Activated CD4-positive, alpha-beta T cell treated with anti-CD3 and anti-CD28 coated beads, Interleukin-2, Interleukin-4, amounts not matched to agents 100 ng/mL and 50 ng/mL, durations not matched to agents 16 hours and 8 hours (primary cell): ENCODE results near the gene DPM2.

Experiments
- DNase-seq: peaks from one replicate; pipeline ENCODE4 v3.0.0-alpha.2; 2020; ENCODE audit warnings: low spot score

The DPM2 gene

DNA sequence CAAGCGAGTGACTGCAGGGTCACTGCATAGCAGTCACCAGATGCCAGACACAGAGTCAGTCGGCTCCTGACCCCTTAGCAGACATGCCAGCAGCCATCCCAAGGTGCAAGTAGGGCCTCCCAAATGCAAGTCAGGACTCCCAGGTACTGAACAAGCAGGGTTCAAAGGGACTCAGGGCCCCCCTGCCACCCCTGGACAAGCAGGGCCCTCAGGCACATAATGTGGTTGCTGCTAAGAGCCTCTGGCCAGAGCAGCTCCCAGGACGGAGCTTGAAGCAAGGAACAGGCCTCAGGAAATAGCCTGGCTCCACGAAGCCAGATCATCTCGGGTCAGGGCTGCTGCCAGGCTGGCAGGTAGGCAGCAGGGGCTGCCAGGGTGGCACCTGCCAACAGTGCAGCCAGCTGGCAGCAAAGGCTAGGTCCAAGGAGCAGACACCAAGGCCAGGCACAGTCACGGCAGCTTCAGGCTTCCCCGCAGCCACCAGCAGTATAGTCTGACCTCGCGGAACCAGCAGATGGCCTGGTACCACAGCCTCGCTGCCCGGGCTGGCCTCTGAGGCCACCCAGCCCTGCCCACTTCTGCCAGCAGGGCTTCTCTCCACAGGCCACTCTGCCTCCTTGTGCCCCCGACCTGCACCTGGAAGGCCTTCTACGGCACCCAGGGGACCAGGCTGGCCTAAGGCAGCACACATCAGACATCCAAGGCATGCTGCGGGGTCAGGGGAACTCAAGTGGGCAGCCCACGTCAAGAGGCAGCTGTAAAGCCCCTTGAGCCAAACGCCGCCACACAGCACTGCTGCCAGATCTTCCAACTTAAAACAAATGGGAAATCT is 35.7 kb upstream of the DPM2 start:
- DNase-seq = no peak

DNA sequence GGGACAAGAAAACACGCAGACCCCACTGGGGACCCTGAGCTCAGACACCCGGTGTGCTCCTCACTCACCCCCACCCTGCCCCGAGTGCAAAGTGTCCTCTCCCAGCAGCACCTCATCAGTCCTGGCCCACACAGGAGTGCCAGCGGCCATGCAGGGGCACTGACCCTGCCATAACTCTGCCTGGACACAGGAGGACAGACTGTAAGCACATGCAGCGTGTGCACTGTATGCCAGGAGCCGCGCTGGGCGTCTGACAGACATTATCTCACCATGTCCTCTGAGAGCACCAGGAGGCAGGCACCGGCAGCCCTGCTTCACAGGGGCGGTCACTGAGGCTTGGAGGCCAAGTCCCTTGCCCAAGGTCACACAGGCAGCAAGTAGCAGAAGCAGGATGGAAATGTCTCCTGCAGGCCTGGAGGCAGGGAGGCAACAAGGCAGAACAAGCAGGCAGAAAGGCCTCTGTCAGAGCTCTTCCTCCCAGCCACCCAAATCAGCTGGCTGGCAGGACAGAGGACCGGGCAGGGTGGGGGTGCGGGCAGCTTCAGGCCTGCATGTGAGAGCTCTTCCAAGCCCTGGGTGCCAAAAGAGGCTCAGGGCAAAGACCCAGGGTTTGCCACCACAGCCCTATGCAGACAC is 34.7 kb upstream of the DPM2 start:
- DNase-seq = no peak

DNA sequence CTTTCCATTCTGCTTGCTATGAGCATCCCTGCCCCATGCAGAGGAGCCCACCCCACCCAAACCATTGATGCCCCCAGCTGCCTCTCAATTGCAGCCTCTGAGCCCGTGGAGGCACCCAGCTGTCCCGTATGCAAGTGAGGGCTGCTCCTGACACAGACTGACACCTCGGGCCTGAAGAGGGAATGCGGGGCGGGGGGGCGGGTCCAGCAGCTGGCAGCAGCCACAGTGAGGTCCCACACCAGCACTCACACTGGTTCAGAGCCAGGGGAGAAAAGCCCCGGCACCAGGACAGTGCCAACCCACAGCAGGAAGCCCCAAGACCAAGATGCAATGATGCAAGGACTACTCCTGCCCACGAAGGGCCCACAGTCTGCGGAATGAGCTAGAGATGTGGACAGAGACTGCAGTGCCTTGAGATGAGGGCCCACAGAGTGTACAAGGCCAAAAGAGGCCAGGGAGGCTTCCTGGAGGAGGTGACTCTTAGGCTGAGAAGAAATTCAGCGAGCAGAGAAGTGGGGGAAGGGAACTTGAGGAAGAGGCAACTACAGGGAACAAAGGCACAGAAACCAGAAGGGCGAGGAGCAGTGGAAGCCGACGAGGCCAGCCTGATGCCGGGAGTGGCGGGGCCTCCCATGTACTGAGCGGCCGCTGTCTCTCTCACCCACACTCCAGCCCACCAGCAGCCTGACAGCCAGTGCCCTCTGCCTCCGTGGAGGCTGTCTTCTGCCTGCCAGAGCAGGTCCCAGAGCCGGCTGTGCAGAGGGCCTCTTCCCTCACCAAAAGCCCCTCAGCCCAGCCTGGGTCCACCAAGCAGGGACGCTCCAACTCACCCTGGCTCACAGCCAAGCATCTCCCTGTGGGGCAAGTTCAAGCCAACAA is 33.9 kb upstream of the DPM2 start:
- no peak for DNase-seq

DNA sequence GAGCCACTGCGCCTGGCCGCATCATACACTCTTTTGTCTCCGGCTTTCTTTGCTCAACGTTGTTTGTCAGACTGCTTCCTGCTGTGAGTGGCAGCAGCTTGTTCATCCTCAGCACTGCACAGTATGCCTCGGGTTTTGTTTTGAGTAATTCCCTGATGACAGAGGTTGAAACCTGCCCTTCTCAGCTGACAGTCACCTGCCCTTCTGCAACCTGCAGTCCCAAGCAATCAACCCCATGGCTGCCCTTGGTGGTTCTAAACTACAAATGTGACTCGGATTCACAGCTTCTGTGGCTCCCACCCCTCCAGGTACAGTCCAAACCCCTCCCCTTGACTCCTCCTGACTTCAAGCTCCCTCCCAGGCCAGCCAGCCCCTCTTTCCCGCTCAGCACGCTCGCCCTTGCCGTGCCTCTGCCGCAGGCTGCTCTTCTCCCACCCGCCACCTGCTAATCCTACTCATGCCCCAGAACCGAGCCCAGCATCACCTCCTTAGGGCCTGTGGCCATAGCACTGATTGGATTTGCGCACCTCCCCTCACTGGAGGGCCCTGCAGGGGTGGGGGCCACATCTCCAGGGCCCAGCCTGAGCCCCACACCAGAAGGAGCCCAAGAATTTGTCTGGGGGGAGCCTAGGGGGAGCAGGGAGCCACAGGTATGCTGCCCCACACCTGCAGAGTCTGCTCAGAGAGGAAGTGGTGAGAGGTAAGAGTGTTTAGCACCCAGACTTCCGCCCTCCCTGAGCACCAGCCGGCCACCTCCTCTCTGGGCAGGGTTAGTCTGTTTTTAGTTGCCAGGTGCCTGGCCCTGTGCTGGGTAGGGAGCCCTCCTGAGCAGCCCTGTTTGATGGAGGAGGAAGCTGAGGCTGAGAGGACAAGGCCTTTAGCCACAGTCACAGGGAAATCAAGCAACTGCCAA is 33.0 kb upstream of the DPM2 start:
- DNase-seq = peak; percentile 96

DNA sequence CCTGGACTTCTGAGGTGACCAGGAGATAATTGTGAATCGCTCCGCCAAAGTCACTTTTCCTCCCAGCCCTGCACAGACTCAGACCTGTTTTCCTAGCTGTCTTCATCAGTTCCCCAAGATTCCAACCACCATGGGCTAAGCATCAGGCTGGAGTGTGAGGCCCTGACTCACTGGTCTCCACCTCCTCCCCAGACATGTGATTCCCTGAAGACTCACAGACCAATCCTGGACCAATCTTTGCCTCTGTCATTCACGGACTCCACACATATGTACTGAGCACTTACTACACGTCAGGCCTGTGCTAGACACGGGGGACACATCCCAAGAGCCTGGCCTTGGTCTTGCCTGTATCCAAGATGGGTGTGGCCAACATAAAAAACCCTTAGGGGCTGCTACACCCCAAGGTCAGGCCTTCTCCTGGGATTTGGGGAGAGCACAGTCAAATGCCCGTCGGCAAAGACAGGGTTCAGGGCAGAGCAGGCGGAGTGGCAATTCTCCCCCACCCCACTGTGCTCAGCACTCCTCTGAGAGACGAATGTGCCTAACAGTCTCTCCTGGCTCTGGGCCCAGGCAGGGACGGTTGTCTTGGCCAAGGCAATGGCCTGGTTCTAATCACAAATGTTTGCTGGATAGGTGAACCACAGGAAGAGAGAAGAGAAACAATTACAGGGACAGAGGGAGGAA is 31.2 kb upstream of the DPM2 start:
- no peak for DNase-seq

DNA sequence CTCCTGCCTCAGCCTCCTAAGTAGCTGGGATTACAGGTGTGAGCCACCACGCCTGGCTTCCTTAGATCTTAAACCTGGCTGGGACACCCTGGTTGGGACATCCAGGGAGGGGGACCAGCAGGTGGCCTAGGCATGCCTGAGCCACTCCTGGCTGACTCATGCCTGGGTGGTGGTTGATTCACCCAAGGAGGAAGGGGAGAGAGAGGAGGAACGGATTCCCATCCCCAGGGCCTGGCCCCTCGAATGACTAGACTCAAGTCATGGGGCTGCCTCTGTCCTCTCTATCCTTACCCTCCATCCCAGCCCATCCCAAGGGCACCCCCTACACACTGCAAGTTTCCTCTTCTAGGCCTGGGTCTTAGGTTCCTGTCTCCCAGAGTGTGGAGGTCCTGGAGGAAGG is 30.4 kb upstream of the DPM2 start:
- DNase-seq = no peak

DNA sequence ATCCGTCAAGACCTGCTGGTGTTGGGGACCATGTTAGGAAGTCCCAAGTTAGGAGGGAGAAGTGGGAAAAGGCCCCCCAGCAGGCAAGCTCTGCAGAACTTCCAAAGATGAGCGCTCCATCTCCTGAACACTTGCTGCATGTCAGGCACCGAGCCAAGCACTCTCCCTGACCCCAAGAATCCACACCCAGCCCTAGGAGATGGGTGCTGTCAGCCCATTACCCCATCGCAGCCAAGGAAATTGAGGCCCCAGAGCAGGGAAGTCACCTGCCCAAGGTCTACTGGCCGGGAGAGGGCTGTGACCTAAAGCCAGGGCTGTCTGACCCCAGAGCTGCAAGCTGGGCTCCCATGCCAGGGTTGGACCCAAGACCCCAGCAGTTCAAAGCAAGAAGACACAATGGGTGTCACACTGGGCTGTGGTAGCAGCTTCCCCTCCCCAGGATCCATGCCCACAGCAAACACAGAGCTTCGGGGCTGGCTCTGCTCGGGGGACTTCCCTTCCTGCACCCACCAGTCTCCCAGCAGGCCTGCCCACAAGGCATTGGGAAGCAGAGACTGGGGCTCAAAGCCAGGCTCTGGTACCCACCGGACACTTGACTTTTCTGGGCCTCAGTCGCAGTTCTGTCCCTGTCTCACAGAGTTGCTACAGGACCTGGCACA is 29.6 kb upstream of the DPM2 start:
- DNase-seq = no peak

DNA sequence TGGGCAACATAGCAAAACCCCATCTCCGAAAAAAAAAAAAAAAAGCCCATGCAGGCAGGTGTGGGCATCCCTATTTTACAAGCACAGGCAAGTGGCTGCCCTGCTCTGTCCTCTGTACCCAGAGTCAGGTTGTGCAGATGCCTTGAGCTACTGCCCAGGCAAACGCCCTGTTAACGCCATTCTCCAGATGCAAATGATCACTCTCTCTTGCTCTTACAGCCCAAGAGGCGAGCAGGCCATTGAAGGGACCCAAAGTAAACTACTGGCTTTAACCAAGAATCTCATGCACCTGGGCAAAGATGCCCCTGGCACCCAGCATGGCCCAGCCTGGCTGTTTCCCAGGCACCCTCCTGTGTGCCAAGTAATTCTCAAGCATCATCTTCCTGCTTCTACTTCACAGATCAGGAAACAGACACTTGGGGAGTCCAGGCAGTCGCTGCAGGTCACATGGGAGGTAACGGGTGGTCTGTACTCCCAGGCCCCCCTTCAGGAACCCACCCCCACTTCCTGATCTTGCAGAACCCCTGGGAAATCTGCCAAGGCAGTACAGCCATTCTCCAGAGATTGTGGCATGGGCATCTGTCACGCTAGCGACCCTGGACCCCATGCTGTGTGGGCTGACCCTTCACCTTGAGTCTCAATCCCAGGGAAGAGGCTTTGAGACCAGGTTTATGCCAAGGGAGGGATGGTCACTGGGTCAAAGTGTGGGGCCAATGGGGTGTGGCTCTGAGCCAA is 28.9 kb upstream of the DPM2 start:
- DNase-seq = no peak

DNA sequence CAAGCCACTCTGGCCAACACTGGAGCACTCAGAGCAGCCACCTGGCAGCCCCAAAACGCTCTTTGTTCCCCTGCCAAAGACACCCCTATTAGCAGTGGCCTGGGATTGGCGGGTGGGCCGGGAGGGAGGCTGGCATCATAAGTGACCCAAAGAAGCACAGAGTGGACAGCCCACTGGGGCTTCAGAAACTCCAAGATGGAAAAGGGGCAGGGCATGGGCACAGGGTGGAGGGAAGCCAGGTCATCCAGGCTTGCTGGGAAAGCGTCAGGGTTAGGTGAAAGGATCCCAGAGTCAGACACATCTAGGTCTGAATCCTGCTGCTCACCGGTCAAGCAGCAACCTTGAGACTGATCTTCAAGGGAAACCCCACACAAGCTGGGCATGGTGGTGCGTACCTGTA is 28.3 kb upstream of the DPM2 start:
- no peak for DNase-seq

DNA sequence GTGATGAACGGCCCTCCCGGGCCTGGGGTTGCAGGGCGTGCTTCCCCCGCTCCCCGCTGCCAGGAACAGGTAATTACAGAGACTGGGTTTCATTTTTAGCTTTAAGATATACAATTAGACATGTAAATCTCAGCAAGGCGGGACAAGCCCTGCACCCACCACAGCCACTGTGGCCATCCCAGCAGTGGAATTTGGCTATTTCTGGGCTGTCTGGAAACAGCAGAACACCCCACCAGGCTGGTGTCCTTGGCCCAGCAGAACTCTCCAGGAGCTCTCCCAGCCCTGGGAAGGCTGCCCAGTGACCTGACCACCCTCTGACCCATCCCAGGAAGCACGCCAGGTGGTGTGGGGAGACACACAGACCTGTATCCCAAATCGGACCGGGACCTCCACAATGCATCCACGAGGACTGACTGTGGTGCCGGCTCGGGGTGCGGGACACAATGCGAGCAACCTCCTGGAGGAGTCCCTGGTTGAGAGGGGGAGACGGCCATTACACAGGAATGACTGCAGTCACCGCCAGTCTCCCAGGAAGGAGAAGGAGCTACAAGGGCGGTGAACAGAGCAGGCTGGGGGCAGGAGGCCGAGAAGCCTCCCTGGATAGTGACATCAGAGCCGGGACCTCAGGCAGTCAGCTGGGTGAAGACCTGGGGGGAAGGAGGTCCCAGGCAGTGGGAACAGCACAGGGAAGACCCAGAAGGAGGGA is 25.9 kb upstream of the DPM2 start:
- DNase-seq = no peak

DNA sequence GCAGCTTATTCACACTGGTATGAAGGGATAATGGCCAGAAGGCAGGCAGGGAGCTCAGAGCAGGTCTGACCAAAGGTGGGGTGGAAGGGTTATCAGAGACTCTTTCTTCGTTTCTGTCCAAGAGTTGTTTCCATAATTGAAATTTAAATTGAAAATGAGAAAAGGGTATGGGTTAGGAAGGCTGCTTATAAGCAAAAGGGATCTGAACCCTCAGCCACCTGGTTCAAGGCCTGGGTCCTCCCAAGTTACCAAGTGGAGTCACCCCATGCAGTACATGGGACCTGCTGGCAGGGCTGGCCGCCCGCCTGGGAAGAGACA is 25.3 kb upstream of the DPM2 start:
- no peak for DNase-seq

DNA sequence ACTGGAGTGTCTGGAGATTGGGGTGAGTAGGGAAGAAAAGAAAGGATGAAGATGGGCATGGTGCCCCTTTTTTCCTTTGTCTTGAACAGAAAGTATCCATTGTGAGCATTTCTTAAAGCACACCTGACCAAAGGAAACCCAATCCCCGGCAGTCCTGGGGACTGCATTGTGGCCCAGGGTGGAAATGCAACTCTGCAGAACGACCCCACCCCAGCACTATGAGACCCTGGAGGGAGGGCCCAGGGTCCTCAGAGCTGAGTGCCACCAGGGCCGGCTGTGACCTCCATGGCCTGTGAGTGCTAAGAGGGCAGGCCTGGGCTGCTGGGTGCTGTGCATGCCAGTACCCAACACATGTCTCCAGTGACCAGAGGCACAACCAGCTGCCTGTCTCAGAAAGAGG is 24.6 kb upstream of the DPM2 start:
- no peak for DNase-seq

DNA sequence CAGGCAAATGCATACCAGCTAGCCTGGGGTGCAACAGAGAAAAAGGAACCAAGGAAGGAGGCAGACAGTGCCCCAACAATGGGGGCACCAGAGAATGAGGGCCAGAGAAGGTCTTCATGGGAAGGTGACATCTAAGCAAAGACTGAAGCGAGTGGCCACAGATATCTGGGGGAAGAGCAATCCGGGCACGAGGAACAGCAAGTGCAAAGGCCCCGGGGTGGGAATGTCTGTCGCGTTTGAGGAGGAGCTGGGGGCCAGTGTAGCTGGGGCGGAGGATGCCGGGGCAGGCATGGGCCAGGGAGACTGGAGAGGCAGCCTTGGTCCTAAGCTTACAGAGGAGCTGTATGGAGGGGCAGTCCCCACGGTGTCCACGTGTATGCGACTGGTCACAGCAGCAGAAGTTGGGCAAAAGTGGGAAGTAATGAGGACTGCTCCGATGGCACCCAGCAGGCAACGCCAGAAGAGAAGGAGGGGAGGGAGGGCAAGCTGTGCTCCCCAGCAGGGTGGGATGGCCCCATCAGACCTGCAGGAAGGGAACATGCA is 24.0 kb upstream of the DPM2 start:
- no peak for DNase-seq

DNA sequence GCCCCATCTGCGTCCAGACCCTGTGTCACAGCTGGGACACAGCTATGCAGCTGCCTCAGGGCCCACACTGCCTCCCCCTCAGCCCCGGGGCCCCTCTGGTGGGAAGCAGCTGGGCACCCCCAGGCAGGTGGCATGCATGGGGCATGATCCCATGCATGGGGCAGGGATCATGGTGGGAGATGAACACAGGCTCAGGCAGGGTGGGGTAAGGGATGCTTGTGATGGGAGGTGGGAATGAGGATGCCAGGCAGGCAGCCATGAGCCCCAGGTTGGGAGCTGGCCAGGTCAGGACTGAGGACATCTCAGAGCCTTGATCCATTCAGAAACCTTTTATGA is 23.5 kb upstream of the DPM2 start:
- no peak for DNase-seq

DNA sequence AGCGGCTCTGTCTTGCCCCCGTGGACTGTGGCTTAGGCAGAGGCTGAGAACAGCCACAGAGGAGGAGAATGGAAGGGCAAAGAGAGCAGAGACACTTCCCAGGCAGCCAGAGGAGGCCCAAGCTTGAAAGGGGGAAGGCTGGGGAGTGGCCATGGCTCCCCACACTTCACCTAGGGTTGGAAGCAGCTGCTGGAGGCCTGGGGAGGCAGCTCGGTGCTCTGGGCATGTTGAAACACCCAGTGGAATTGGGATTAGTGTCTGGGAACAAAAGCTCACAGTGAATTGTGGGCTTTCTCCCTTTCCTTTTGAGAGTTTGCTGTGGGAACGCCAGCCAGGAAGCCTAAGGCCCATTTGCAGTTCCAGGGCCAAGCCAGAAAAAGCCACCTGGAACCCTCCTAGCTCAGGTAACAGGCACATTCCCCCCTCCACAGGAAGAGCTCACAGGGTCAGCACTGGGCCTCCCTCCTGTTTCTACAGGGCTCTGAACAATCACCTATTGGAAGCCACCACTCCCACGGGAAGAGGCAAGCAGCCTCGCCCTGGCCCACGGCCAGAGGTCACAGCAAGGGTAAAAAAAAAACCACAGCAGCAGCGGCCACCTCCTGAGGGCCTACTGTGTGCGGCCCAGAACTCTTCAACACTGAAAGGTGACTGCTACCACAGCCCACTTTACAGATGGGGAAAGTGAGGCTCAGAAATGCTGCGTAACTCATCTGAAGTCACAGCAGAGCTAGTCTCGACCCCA is 22.9 kb upstream of the DPM2 start:
- DNase-seq = no peak

DNA sequence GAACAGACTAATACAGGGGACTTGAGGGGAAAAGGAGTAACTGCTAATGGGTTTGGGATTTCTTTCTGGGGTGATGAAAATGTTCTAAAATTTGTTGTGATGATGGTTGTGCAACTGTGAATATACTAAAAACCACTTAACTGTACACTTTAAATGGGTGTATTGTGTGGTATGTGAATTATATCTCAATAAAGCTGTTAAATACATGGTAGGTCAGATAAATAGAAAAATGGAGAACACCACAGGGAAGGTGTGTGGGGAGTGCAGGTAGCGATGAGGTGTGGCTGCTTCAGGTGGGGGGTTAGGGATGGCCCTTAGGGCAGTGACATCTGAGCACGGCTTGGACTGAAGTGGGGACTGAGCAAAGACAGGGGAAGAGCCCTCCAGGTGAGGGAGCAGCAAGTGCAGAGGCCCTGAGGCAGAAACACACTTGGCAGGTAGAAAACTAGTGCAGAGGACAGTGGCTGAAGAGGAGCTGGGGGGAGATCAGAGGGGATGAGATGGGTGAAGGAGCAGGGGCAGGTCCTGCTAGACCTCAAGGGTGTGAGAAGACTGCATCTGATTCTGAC is 22.3 kb upstream of the DPM2 start:
- DNase-seq = no peak

DNA sequence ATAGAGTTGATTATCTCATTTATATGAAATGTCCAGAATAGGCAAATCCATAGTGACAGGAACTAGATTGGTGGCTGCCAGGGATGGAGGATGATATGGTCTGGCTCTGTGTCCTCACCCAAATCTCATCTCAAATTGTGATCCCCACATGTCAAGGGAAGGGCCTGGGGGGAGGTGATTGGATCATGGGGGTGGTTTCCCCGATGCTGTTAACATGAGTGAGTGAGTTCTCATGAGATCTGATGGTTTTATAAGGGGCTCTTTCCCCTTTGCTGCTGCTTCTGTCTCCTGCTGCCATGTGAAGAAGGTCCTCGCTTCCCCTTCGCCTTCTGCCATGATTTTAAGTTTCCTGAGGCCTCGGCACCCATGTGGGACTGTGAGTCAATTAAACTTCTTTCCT is 21.7 kb upstream of the DPM2 start:
- no peak for DNase-seq

DNA sequence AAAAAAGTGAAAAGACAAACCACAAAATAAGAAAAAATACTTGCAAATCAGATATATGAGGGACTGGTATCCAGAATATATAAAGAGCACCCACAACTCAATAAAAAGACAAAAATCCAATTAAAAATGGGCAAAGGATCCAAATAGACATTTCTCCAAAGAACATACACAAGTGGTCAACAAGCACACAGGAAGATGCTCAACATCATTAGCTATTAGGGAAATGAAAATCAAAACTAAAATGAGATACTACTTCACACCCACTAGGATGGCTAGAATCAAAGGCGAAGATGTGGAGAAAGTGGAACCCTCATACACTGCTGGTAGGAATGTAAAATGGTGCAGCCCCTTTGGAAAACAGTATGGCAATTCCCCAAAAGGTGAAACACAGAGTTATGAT is 21.1 kb upstream of the DPM2 start:
- DNase-seq = no peak
